Neural progenitor cell (in vitro differentiated cells): ENCODE data around the gene C4orf51. TPM values are rescaled to one million over a fixed set of nuclear protein-coding genes. Genes with fewer than 3 reads are reported as not detected.

ENCODE experiments used
- DNase-seq: peaks from one replicate; pipeline ENCODE4 v3.0.0-alpha.2; 2016; ENCODE audit warnings: low spot score
- H2AFZ ChIP-seq: fragments of 200-600 bp; sonication (generic); replicated peaks from 2 replicates; pipeline ENCODE4 v1.6.1; 2016; ENCODE audit warnings: antibody characterized with exemption
- H3F3A ChIP-seq: fragments of 200-600 bp; sonication (generic); 2 replicates; pipeline ENCODE4 v1.6.1; 2016; ENCODE audit warnings: antibody characterized with exemption, low read depth
- H3K27ac ChIP-seq: fragments of 200-600 bp; sonication (generic); 2 replicates; pipeline ENCODE4 v1.5.1; 2016; ENCODE audit warnings: mild to moderate bottlenecking
- H3K27me3 ChIP-seq: fragments of 200-600 bp; sonication (generic); 2 replicates; pipeline ENCODE4 v1.6.1; 2016; ENCODE audit warnings: mild to moderate bottlenecking, moderate library complexity
- H3K36me3 ChIP-seq: fragments of 200-600 bp; sonication (generic); 2 replicates; pipeline ENCODE4 v1.5.1; 2016
- H3K4me1 ChIP-seq: fragments of 200-600 bp; sonication (generic); 2 replicates; pipeline ENCODE4 v1.6.1; 2016; ENCODE audit warnings: mixed run types
- H3K4me2 ChIP-seq: fragments of 200-600 bp; sonication (generic); 2 replicates; pipeline ENCODE4 v1.6.1; 2016
- H3K4me3 ChIP-seq: fragments of 200-600 bp; sonication (generic); 2 replicates; pipeline ENCODE4 v1.5.1; 2016
- H3K79me2 ChIP-seq: fragments of 200-600 bp; sonication (generic); 2 replicates; pipeline ENCODE4 v1.6.1; 2016; ENCODE audit warnings: low read depth
- H3K9ac ChIP-seq: fragments of 200-600 bp; sonication (generic); 2 replicates; pipeline ENCODE4 v1.6.1; 2016
- H3K9me3 ChIP-seq: fragments of 200-600 bp; sonication (generic); 2 replicates; pipeline ENCODE4 v1.5.1; 2016; ENCODE audit warnings: low read depth
- H4K20me1 ChIP-seq: fragments of 200-600 bp; sonication (generic); 2 replicates; pipeline ENCODE4 v1.6.1; 2016; ENCODE audit warnings: low read depth
- H3K27ac Mint-ChIP-seq: 3 replicates; pipeline ENCODE4 v1.8.0; 2021; ENCODE audit warnings: mixed read lengths
- H3K27me3 Mint-ChIP-seq: 2 replicates; pipeline ENCODE4 v1.8.0; 2022; ENCODE audit warnings: low read depth, mild to moderate bottlenecking, inconsistent platforms, moderate library complexity, mixed read lengths; ENCODE audit not compliant: insufficient read depth
- H3K36me3 Mint-ChIP-seq: 3 replicates; pipeline ENCODE4 v1.8.0; 2021; ENCODE audit warnings: mixed read lengths
- H3K4me1 Mint-ChIP-seq: 3 replicates; pipeline ENCODE4 v1.8.0; 2021; ENCODE audit warnings: mixed read lengths
- H3K4me3 Mint-ChIP-seq: 3 replicates; pipeline ENCODE4 v1.8.0; 2021; ENCODE audit warnings: mild to moderate bottlenecking, moderate library complexity, mixed read lengths
- H3K9me3 Mint-ChIP-seq: 3 replicates; pipeline ENCODE4 v1.8.0; 2020; ENCODE audit warnings: mixed read lengths
- EZH2 ChIP-seq: fragments of 200-600 bp; sonication (generic); IDR thresholded peaks from 2 replicates; pipeline ENCODE4 v1.6.1; 2017; ENCODE audit warnings: antibody characterized with exemption, mild to moderate bottlenecking, moderate library complexity
- EZH2phosphoT487 ChIP-seq: fragments of 200-600 bp; sonication (generic); IDR thresholded peaks from 2 replicates; pipeline ENCODE4 v1.6.1; 2017; ENCODE audit warnings: antibody characterized with exemption
- total RNA-seq: library from RNA; depleted of rRNA; stranded (reverse); fragments of >200 nt; gene quantifications from 2 replicates; pipeline ENCODE4 v1.2.3, GENCODE V29; 2015; ENCODE audit warnings: low replicate concordance
- TF ChIP-seq, protein P1 (sequence below): fragments of 200-600 bp; sonication (generic); IDR thresholded peaks from 2 replicates; pipeline ENCODE4 v1.5.1; 2017; ENCODE audit warnings: antibody characterized with exemption, mild to moderate bottlenecking

Gene C4orf51
- total RNA-seq, 1 donor from 2014 or later, result not detected

DNA sequence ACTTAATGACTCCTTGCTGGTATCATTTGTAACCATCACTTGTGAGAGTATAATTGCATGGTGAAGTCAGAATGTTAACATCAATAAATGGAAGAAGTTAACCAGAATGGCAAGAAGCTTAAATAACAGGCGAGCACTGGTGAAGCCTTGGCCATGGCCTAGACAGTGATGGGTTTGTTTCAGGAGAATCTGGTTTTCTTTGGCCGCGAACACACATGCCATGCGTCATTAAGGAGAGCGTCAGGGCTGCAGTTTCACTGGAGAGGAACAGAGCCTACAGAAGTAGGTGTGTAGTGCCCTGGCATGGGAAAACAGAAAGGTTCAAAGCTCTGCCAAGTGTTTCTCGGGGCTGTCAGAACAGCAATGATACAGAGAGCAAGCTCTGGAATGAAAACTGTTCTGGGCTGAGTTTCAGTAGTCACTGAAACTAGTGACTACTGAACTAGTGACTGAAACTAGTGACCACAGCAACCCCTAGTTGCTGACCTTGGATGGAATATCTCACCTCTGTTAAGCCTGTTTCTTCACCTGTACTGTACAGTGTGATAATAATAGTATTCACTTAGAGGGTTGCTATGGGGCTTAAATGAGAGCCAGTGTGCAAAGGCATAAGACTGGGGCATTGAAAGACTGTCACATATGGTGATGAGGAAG, 93.8 kb downstream of the C4orf51 start:
- H3K4me2 ChIP-seq, result no peak overlapping the region
- no peak overlapping the region for H3K9ac ChIP-seq
- H3K9me3 ChIP-seq, result no peaks in the 10 kb centered on the region
- no peaks in the 10 kb centered on the region for H3K4me1 ChIP-seq
- no peaks in the 10 kb centered on the region for H3K36me3 ChIP-seq
- Mint-ChIP-seq H3K4me1 (peaks cover 5% of the 10 kb centered on the region), H3K27me3 (no peaks in the 10 kb centered on the region), H3K36me3 (peaks cover 32% of the 10 kb centered on the region), H3K27ac (peak overlapping the region; percentile 51), H3K4me3 (no peak overlapping the region), H3K9me3 (no peaks in the 10 kb centered on the region)
- no peak for DNase-seq
- H2AFZ ChIP-seq, result no peak overlapping the region
- no peaks in the 10 kb centered on the region for H4K20me1 ChIP-seq
- H3K27me3 ChIP-seq, result no peaks in the 10 kb centered on the region
- TF ChIP-seq EZH2 (no peak), EZH2phosphoT487 (no peak)
- TF ChIP-seq, protein P1, sequence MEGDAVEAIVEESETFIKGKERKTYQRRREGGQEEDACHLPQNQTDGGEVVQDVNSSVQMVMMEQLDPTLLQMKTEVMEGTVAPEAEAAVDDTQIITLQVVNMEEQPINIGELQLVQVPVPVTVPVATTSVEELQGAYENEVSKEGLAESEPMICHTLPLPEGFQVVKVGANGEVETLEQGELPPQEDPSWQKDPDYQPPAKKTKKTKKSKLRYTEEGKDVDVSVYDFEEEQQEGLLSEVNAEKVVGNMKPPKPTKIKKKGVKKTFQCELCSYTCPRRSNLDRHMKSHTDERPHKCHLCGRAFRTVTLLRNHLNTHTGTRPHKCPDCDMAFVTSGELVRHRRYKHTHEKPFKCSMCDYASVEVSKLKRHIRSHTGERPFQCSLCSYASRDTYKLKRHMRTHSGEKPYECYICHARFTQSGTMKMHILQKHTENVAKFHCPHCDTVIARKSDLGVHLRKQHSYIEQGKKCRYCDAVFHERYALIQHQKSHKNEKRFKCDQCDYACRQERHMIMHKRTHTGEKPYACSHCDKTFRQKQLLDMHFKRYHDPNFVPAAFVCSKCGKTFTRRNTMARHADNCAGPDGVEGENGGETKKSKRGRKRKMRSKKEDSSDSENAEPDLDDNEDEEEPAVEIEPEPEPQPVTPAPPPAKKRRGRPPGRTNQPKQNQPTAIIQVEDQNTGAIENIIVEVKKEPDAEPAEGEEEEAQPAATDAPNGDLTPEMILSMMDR, result no peak
- H3K4me3 ChIP-seq, result no peak overlapping the region
- no peaks in the 10 kb centered on the region for H3K79me2 ChIP-seq
- no peak overlapping the region for H3K27ac ChIP-seq
- no peaks in the 10 kb centered on the region for H3F3A ChIP-seq

DNA sequence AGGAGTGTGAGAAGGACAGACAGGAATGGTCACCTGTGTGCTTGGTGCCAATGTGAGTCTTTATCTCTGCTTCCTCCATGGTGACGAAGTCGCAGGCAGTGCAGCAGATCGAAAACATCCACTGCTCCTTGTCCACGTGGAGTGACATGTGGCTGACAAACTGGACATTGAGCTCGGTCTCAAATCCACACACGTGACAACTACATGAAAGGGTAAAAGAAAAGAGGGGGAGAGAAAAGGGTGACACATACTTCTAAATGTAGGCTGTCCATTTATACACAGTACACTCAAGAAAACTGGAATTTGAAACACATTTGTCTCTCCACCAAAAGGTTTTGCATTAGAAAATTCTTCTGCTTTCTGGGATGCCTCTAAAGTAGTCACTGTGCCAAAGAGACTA, 94.5 kb downstream of the C4orf51 start:
- H3F3A ChIP-seq, result no peaks in the 10 kb centered on the region
- no peaks in the 10 kb centered on the region for H3K27me3 Mint-ChIP-seq
- H3K36me3 Mint-ChIP-seq, result peaks cover 37% of the 10 kb centered on the region
- no peaks in the 10 kb centered on the region for H3K9me3 Mint-ChIP-seq
- H3K4me2 ChIP-seq, result no peak overlapping the region
- no peak overlapping the region for H2AFZ ChIP-seq
- H3K9me3 ChIP-seq, result no peaks in the 10 kb centered on the region
- no peak overlapping the region for H3K27ac ChIP-seq
- H3K27me3 ChIP-seq, result no peaks in the 10 kb centered on the region
- H3K9ac ChIP-seq, result no peak overlapping the region
- H3K4me1 Mint-ChIP-seq, result peaks cover 5% of the 10 kb centered on the region
- no peak overlapping the region for H3K27ac Mint-ChIP-seq
- no peaks in the 10 kb centered on the region for H4K20me1 ChIP-seq
- DNase-seq, result no peak
- H3K4me3 Mint-ChIP-seq, result no peak overlapping the region
- no peaks in the 10 kb centered on the region for H3K79me2 ChIP-seq
- H3K4me1 ChIP-seq, result no peaks in the 10 kb centered on the region
- TF ChIP-seq EZH2phosphoT487, result no peak
- TF ChIP-seq, protein P1, result no peak
- TF ChIP-seq EZH2, result no peak
- H3K4me3 ChIP-seq, result no peak overlapping the region
- H3K36me3 ChIP-seq, result no peaks in the 10 kb centered on the region

DNA sequence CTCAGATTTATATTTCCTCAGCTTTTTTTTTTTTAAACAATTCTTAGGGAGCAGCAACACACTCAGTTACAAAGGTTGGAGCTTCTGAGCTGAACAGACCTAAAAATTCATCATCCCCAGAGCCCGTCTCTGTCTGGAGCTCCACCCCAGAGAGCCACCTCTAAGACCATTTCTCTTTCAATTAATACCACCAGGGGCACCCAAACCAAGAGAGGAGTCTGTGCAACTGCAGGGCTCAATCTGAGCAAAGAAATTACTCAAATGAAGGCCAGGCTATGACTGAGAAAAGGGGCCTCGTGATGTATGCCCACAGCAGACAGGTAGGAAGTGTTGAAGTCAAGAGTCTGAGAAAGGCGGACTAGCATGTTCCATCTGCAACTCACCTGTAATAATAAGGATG, 95.5 kb downstream of the C4orf51 start:
- H3K4me3 Mint-ChIP-seq, result no peak overlapping the region
- H3K9me3 Mint-ChIP-seq, result no peaks in the 10 kb centered on the region
- Histone ChIP-seq H3F3A (no peaks in the 10 kb centered on the region), H3K4me3 (no peak overlapping the region), H3K9ac (no peak overlapping the region), H3K27ac (no peak overlapping the region), H3K27me3 (no peaks in the 10 kb centered on the region), H4K20me1 (no peaks in the 10 kb centered on the region), H3K4me1 (no peaks in the 10 kb centered on the region), H2AFZ (no peak overlapping the region), H3K9me3 (no peaks in the 10 kb centered on the region), H3K79me2 (no peaks in the 10 kb centered on the region), H3K36me3 (no peaks in the 10 kb centered on the region), H3K4me2 (no peak overlapping the region)
- H3K27me3 Mint-ChIP-seq, result no peaks in the 10 kb centered on the region
- peaks cover 38% of the 10 kb centered on the region for H3K36me3 Mint-ChIP-seq
- no peak for TF ChIP-seq EZH2phosphoT487
- TF ChIP-seq, protein P1, result no peak
- TF ChIP-seq EZH2, result no peak
- H3K4me1 Mint-ChIP-seq, result peaks cover 8% of the 10 kb centered on the region
- H3K27ac Mint-ChIP-seq, result no peak overlapping the region
- DNase-seq, result no peak
